ENCODE results near the gene PTCD1.

The PTCD1 gene

GRCh38 chr7:99473315-99473596, 34.7 kb upstream of the PTCD1 start:
- DNase-seq (ENCODE audit: extremely low spot score) = peak; percentile 46
- POLR2A ChIA-PET = interaction anchor here (1.0 kb wide), 2 partner anchors 27 to 143 kb away, joined by 3 read pairs; partner anchors contain the start of genes ZNF394 and ZSCAN25
- TF ChIP-seq FOXM1 (IDR thresholded peaks at IDR 0.05; ENCODE audit: borderline replicate concordance) = no peak
- no peak for TF ChIP-seq NFRKB (IDR thresholded peaks at IDR 0.05)
- TF ChIP-seq ELF4 (IDR thresholded peaks at IDR 0.05) = no peak
- no peak for TF ChIP-seq BHLHE40 (IDR thresholded peaks at IDR 0.05; ENCODE audit: borderline replicate concordance)
- TF ChIP-seq ZNF384 (IDR thresholded peaks at IDR 0.05) = no peak
- no peak for TF ChIP-seq PKNOX1 (IDR thresholded peaks at IDR 0.05)
- TF ChIP-seq SUZ12 (IDR thresholded peaks at IDR 0.05) = no peak
- no peak for TF ChIP-seq CTBP1 (IDR thresholded peaks at IDR 0.05; ENCODE audit: borderline replicate concordance)
- TF ChIP-seq TARDBP (IDR thresholded peaks at IDR 0.05) = no peak
- no peak for TF ChIP-seq SP1 (IDR thresholded peaks at IDR 0.05)
- no peak for TF ChIP-seq LEF1 (IDR thresholded peaks at IDR 0.05; ENCODE audit: borderline replicate concordance)
- no peak for TF ChIP-seq HDGF (IDR thresholded peaks at IDR 0.05; ENCODE audit: borderline replicate concordance)
- no peak for TF ChIP-seq L3MBTL2 (conservative IDR thresholded peaks at IDR 0.05)
- no peak for TF ChIP-seq ARNT (IDR thresholded peaks at IDR 0.05)
- CTCF ChIA-PET = no interaction called here

- POLR2A ChIA-PET = interaction anchor here (1.0 kb wide), 2 partner anchors 27 to 144 kb away, joined by 3 read pairs; partner anchors contain the start of genes ZNF394 and ZSCAN25
Measured at GRCh38 chr7:99472561-99473314, 34.1 kb upstream of the PTCD1 start, which contains the start of gene ZNF789. Gene ZNF789, plus strand, starts transcription at chr7:99472890. Its CDS starts 3,567 bp downstream, at chr7:99476457.

GRCh38 chr7:99469381-99470065, 30.9 kb upstream of the PTCD1 start:
- POLR2A ChIA-PET = no interaction called here
- DNase-seq (ENCODE audit: extremely low spot score) = no peak
- no peak for TF ChIP-seq FOXA1 (IDR thresholded peaks at IDR 0.05)
- CTCF ChIA-PET = no interaction called here

More at GRCh38 chr7:99472561-99473314, 34.1 kb upstream of the PTCD1 start, which contains the start of gene ZNF789:
- TF ChIP-seq PKNOX1 (IDR thresholded peaks at IDR 0.05) = peak; percentile 96
- TF ChIP-seq L3MBTL2 (conservative IDR thresholded peaks at IDR 0.05) = peak; percentile 61
- no peak for TF ChIP-seq FOXM1 (IDR thresholded peaks at IDR 0.05; ENCODE audit: borderline replicate concordance)
- no peak for TF ChIP-seq BHLHE40 (IDR thresholded peaks at IDR 0.05; ENCODE audit: borderline replicate concordance)
- no peak for TF ChIP-seq HDGF (IDR thresholded peaks at IDR 0.05; ENCODE audit: borderline replicate concordance)
- DNase-seq (ENCODE audit: extremely low spot score) = peak; percentile 97
- CTCF ChIA-PET = no interaction called here

DNA sequence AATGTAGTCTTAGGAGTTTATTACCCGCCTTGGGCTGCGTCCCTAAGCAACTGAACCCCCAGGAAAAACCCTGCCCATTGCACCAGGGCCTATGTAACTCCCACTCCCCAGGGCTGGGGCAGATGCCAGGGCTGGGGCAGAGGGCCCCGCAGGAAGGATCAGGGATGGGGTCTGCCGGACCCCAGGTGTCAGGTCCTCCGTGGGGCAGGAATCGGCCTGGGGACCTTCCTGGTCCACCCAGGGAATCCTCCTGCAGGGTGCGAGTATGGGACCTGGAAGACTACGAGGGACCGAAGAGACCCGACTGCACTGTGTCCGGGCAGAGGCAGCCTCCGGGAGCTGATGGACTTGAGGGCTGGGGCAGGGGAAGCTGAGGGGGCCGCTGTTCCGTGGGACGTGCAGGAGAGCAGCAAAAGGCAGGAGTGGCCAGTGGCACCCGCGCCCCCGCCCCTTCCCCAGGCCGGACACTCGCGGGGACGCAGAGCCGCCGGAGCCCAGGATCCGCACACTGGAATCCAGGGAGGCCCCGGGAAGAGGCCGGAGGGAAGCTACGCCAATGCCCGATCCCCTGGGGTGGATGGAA, 29.8 kb upstream of the PTCD1 start:
- TF ChIP-seq TARDBP (IDR thresholded peaks at IDR 0.05) = no peak
- TF ChIP-seq FOXK2 (IDR thresholded peaks at IDR 0.05) = no peak
- TF ChIP-seq L3MBTL2 (conservative IDR thresholded peaks at IDR 0.05) = no peak
- TF ChIP-seq PKNOX1 (IDR thresholded peaks at IDR 0.05) = no peak
- no peak for TF ChIP-seq ARNT (IDR thresholded peaks at IDR 0.05)
- TF ChIP-seq ZNF384 (IDR thresholded peaks at IDR 0.05) = no peak
- no peak for TF ChIP-seq HDGF (IDR thresholded peaks at IDR 0.05; ENCODE audit: borderline replicate concordance)
- no peak for TF ChIP-seq SP1 (IDR thresholded peaks at IDR 0.05)
- no peak for TF ChIP-seq FOXM1 (IDR thresholded peaks at IDR 0.05; ENCODE audit: borderline replicate concordance)
- TF ChIP-seq LEF1 (IDR thresholded peaks at IDR 0.05; ENCODE audit: borderline replicate concordance) = no peak
- TF ChIP-seq ELF4 (IDR thresholded peaks at IDR 0.05) = no peak
- TF ChIP-seq BHLHE40 (IDR thresholded peaks at IDR 0.05; ENCODE audit: borderline replicate concordance) = no peak
- TF ChIP-seq CTBP1 (IDR thresholded peaks at IDR 0.05; ENCODE audit: borderline replicate concordance) = no peak
- no peak for TF ChIP-seq NFRKB (IDR thresholded peaks at IDR 0.05)
- no peak for TF ChIP-seq FOXA1 (IDR thresholded peaks at IDR 0.05)
- no peak for TF ChIP-seq SUZ12 (IDR thresholded peaks at IDR 0.05)
- ChIA-PET POLR2A (no interaction called here), CTCF (no interaction called here)
- DNase-seq (ENCODE audit: extremely low spot score) = no peak

- POLR2A ChIA-PET = interaction anchor here (1.0 to 1.6 kb wide), 4 partner anchors 9 to 39 kb away, joined by 3 to 10 read pairs (median 4); partner anchors contain the start of genes CPSF4, PTCD1 and ZKSCAN5
- CTCF ChIA-PET = interaction anchor here (0.5 to 0.7 kb wide), 2 partner anchors 18 to 293 kb away, joined by 4 to 6 read pairs; no protein-coding TSS in a partner anchor
Measured at GRCh38 chr7:99465421-99465768, 26.8 kb upstream of the PTCD1 start.

More at GRCh38 chr7:99465421-99465768, 26.8 kb upstream of the PTCD1 start:
- no peak for DNase-seq (ENCODE audit: extremely low spot score)
- no peak for TF ChIP-seq FOXK2 (IDR thresholded peaks at IDR 0.05)
- no peak for TF ChIP-seq PKNOX1 (IDR thresholded peaks at IDR 0.05)
- no peak for TF ChIP-seq ZNF384 (IDR thresholded peaks at IDR 0.05)
- TF ChIP-seq SP1 (IDR thresholded peaks at IDR 0.05) = no peak
- TF ChIP-seq FOXM1 (IDR thresholded peaks at IDR 0.05; ENCODE audit: borderline replicate concordance) = no peak
- TF ChIP-seq CTBP1 (IDR thresholded peaks at IDR 0.05; ENCODE audit: borderline replicate concordance) = no peak
- TF ChIP-seq TARDBP (IDR thresholded peaks at IDR 0.05) = no peak
- no peak for TF ChIP-seq L3MBTL2 (conservative IDR thresholded peaks at IDR 0.05)
- no peak for TF ChIP-seq NFRKB (IDR thresholded peaks at IDR 0.05)
- TF ChIP-seq ELF4 (IDR thresholded peaks at IDR 0.05) = no peak
- no peak for TF ChIP-seq HDGF (IDR thresholded peaks at IDR 0.05; ENCODE audit: borderline replicate concordance)
- no peak for TF ChIP-seq BHLHE40 (IDR thresholded peaks at IDR 0.05; ENCODE audit: borderline replicate concordance)
- TF ChIP-seq SUZ12 (IDR thresholded peaks at IDR 0.05) = no peak
- no peak for TF ChIP-seq FOXA1 (IDR thresholded peaks at IDR 0.05)
- TF ChIP-seq ARNT (IDR thresholded peaks at IDR 0.05) = no peak
- no peak for TF ChIP-seq LEF1 (IDR thresholded peaks at IDR 0.05; ENCODE audit: borderline replicate concordance)
